BLaER1 treated with 17β-estradiol and CSF1 and Interleukin-3, amounts not matched to agents 10 nM and 100 nM (cell line): Measurements from ENCODE around the gene GNAZ.
A peak's percentile ranks its signal among the peaks of the same experiment; 100 is the strongest.

Source experiments
- H3K27ac ChIP-seq, 11 experiments: shearing (Covaris generic); formaldehyde crosslinking; 2 replicates each; pipeline ENCODE4 v1.8.1; 2022
- H3K27me3 ChIP-seq, 11 experiments: shearing (Covaris generic); formaldehyde crosslinking; 2 replicates each; pipeline ENCODE4 v1.8.1; 2022
- H3K36me3 ChIP-seq, 11 experiments: shearing (Covaris generic); formaldehyde crosslinking; 2 replicates each; pipeline ENCODE4 v1.8.1; 2022
- H3K4me1 ChIP-seq, 10 experiments: shearing (Covaris generic); formaldehyde crosslinking; 2 replicates each; pipeline ENCODE4 v1.8.1; 2022
- H3K4me2 ChIP-seq, 11 experiments: shearing (Covaris generic); formaldehyde crosslinking; 2 replicates each; pipeline ENCODE4 v1.8.1; 2022
- H3K4me3 ChIP-seq, 10 experiments: shearing (Covaris generic); formaldehyde crosslinking; 2 replicates each; pipeline ENCODE4 v1.8.1; 2022
- H3K9ac ChIP-seq, 11 experiments: shearing (Covaris generic); formaldehyde crosslinking; 2 replicates each; pipeline ENCODE4 v1.8.1; 2022
- H3K9me3 ChIP-seq, 11 experiments: shearing (Covaris generic); formaldehyde crosslinking; replicated peaks in 1 of 11; 2 replicates each; pipeline ENCODE4 v1.8.1; 2022
- H4K20me1 ChIP-seq, 11 experiments: shearing (Covaris generic); formaldehyde crosslinking; 2 replicates each; pipeline ENCODE4 v1.8.1; 2022
- Cebpa-rat ChIP-seq, 11 experiments: shearing (Covaris generic); IDR thresholded peaks; 2 replicates each; pipeline ENCODE4 v1.8.1; 2022

The GNAZ gene

DNA sequence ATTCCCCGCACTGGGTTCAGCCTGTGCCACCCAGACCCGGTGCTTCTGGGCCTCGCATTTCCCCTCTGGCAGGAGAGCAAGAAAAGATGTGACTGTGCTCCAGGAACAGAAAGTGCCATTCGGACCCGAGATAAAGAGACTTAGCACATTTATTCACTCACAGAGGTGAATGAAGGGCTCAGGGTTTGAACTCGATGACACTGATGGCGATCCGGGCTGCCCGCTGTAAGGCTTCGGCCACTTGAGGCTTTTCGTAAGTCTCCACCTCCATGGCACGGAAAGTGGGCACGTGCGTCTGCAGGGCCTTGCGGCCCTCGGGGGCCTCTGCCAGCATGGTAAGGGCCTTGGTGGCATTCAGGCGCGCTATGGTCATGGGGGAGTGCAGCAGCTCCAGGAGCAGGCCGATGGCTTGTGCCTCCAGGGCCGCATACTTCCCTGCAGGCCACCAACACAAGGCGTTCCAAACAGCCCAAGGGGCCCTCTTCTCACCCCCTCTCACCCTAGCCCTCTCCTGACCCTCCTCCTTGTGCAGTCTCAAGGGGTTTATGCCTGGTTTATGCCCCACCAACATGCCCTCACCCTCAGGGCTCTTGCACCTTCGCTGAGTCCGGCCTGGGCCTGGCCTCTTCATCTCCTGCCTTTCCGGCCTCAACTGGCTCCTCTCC lies 10.9 kb upstream of the GNAZ start:
- H3K4me2 ChIP-seq: peak overlapping the region in 9 of 11 experiments; percentile 39 to 84 (median 69); a peak in 18 of 22 replicates
- no peaks in the 10 kb centered on the region for H3K36me3 ChIP-seq
- no peaks in the 10 kb centered on the region for H4K20me1 ChIP-seq
- TF ChIP-seq Cebpa-rat (IDR thresholded peaks at IDR 0.05): no peak
- no peak overlapping the region for H3K4me3 ChIP-seq
- H3K27ac ChIP-seq: no peak overlapping the region
- peaks cover 19 to 25% (median 22%) of the 10 kb centered on the region in 11 experiments for H3K9me3 ChIP-seq
- H3K9ac ChIP-seq: no peak overlapping the region
- peaks cover 0 to 61% (median 33%) of the 10 kb centered on the region in 10 experiments; a peak in 17 of 20 replicates for H3K4me1 ChIP-seq
- no peaks in the 10 kb centered on the region for H3K27me3 ChIP-seq

DNA sequence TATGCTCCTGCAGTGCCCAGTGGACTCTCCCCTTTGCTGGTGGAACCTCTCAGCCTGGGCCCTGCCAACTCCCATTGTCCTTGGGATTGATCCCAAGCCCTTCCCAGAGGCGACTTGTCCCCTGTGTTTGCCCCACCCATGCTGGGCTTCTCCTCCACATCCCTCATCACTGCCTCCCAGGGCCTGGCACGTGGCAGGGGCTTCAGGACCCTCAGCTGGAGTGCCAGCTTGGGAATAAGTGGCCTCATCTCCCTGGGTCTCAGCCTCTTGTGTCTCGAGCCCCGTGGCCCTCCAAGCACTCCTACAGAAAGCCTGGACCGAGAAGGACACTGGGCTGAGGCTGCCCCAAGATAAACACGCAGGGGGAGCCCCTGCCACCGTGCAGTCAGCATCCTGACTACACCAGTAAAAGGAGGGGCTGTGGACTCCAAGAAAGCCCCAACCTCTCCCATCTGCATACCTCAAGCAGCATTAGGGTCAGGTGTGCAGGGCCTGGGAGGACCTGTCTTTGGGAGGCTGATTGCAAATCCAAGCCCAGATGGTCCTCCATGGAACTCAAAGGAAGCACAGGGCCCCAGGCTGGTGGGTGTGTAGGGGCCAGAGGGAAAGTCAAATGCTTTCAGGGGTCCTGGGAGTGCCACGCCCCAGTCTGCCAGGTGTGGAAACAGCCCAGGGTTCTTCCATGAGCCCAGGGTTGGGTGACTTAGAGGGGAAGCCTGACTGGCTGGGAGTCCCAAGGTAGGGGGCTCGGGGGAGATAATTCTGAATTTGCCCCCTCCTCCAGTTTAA lies 9.5 kb upstream of the GNAZ start:
- H3K9ac ChIP-seq: no peak overlapping the region
- H3K4me2 ChIP-seq: no peak overlapping the region
- TF ChIP-seq Cebpa-rat (IDR thresholded peaks at IDR 0.05): no peak
- no peak overlapping the region for H3K27ac ChIP-seq
- H3K36me3 ChIP-seq: no peaks in the 10 kb centered on the region
- H3K9me3 ChIP-seq: peaks cover 15 to 20% (median 18%) of the 10 kb centered on the region in 11 experiments
- H3K4me3 ChIP-seq: no peak overlapping the region
- no peaks in the 10 kb centered on the region; a peak in 1 of 22 replicates for H4K20me1 ChIP-seq
- no peaks in the 10 kb centered on the region for H3K27me3 ChIP-seq
- H3K4me1 ChIP-seq: peaks cover 0 to 67% (median 41%) of the 10 kb centered on the region in 10 experiments; a peak in 17 of 20 replicates

GRCh38 chr22:23061471-23062280 lies 8.6 kb upstream of the GNAZ start:
- Histone ChIP-seq H3K4me2 (peak overlapping the region in 5 of 11 experiments; percentile 1 to 34 (median 25); a peak in 6 of 22 replicates), H3K4me3 (no peak overlapping the region), H3K9ac (no peak overlapping the region), H3K9me3 (peaks cover 8 to 12% (median 10%) of the 10 kb centered on the region in 11 experiments; a peak in 21 of 22 replicates), H4K20me1 (no peaks in the 10 kb centered on the region; a peak in 1 of 22 replicates), H3K36me3 (no peaks in the 10 kb centered on the region), H3K4me1 (peaks cover 7 to 76% (median 49%) of the 10 kb centered on the region in 10 experiments; a peak in 19 of 20 replicates), H3K27ac (no peak overlapping the region), H3K27me3 (no peaks in the 10 kb centered on the region)
- no peak for TF ChIP-seq Cebpa-rat (IDR thresholded peaks at IDR 0.05)

GRCh38 chr22:23062616-23063538 lies 7.4 kb upstream of the GNAZ start:
- Histone ChIP-seq H3K4me3 (no peak overlapping the region), H3K9me3 (no peaks in the 10 kb centered on the region), H3K27ac (no peak overlapping the region), H3K4me2 (peak overlapping the region in 4 of 11 experiments; percentile 34 to 93 (median 84); a peak in 2 of 22 replicates), H3K4me1 (peaks cover 11 to 83% (median 61%) of the 10 kb centered on the region in 10 experiments), H4K20me1 (no peaks in the 10 kb centered on the region; a peak in 2 of 22 replicates), H3K27me3 (no peaks in the 10 kb centered on the region), H3K9ac (no peak overlapping the region), H3K36me3 (no peaks in the 10 kb centered on the region)
- TF ChIP-seq Cebpa-rat (IDR thresholded peaks at IDR 0.05): no peak

GRCh38 chr22:23063539-23064380 lies 6.6 kb upstream of the GNAZ start:
- no peak for TF ChIP-seq Cebpa-rat (IDR thresholded peaks at IDR 0.05)
- H3K4me3 ChIP-seq: no peak overlapping the region
- H3K4me1 ChIP-seq: peaks cover 11 to 83% (median 62%) of the 10 kb centered on the region in 10 experiments
- no peaks in the 10 kb centered on the region for H3K36me3 ChIP-seq
- peak overlapping the region in 8 of 11 experiments; percentile 32 to 93 (median 84); a peak in 15 of 22 replicates for H3K4me2 ChIP-seq
- no peak overlapping the region for H3K9ac ChIP-seq
- no peaks in the 10 kb centered on the region; a peak in 3 of 22 replicates for H4K20me1 ChIP-seq
- H3K27ac ChIP-seq: no peak overlapping the region
- H3K9me3 ChIP-seq: no peaks in the 10 kb centered on the region
- no peaks in the 10 kb centered on the region for H3K27me3 ChIP-seq

DNA sequence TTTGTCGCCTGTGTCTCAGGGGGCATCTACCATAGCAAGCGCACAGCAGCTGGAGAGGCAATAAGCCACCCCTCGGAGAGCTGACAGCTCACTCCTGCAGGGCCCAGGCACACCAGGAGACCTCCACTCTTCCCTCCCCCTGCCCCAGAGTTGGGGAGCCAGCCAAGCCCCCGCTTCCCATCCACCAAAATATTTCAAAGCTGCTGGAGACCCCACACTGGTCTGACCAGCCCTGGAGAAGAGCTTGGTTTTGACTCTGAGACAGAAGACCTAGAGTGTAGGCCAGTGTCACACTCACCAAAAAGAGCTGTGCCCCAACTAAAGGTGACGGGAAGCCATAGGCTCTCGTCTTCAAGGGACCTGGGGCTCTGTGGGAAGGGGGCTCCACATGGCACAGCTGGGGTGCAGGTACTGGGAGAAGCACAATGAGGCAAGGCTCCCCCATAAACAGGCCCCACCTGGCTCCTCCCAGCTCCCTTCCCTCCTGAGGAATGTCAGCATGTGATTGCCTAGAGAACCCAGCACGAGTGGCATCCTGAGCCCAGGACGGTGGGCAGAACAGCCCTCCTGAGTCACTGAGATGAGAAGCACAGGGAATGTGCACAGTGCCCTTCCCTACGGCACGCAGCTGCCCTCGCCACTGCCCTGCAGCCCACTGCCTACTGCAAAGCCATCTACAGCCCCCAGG lies 5.8 kb upstream of the GNAZ start:
- Histone ChIP-seq H3K27me3 (0 out of 22 replicates have a peak, but pooled peaks cover 0 to 6% (median 0%) of the 10 kb centered on the region in 11 experiments), H3K4me3 (no peak overlapping the region), H3K27ac (no peak overlapping the region), H3K9me3 (no peaks in the 10 kb centered on the region), H4K20me1 (no peaks in the 10 kb centered on the region; a peak in 3 of 22 replicates), H3K4me2 (peak overlapping the region in 9 of 11 experiments; percentile 9 to 93 (median 78); a peak in 16 of 22 replicates), H3K4me1 (peaks cover 14 to 83% (median 60%) of the 10 kb centered on the region in 10 experiments), H3K36me3 (no peaks in the 10 kb centered on the region), H3K9ac (no peak overlapping the region; a peak in 1 of 22 replicates)
- no peak for TF ChIP-seq Cebpa-rat (IDR thresholded peaks at IDR 0.05)

DNA sequence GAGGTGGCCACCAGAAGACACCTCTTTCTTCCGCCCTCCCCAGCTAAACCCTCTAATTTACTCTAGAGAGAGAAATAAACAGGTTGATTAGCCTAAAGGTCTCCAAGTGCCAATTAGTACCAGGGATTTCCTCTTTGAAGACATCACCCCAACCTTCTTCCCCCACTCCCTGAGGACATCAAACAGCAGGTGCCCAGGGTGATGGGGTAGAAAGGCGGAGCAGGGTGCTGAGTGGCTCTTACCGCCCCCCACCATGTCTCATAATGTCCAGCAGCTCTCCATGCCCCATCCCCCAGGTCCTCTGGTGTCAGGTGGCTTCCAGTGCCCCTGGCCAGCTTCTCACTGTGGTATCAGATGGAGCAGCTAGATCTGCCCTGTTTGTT lies 5.3 kb upstream of the GNAZ start:
- H3K27ac ChIP-seq: no peak overlapping the region
- H3K27me3 ChIP-seq: 0 out of 22 replicates have a peak, but pooled peaks cover 0 to 6% (median 0%) of the 10 kb centered on the region in 11 experiments
- peak overlapping the region in 9 of 11 experiments; percentile 9 to 93 (median 78); a peak in 15 of 22 replicates for H3K4me2 ChIP-seq
- H3K4me3 ChIP-seq: no peak overlapping the region
- H3K36me3 ChIP-seq: no peaks in the 10 kb centered on the region
- H3K4me1 ChIP-seq: peaks cover 16 to 82% (median 61%) of the 10 kb centered on the region in 10 experiments
- H4K20me1 ChIP-seq: no peaks in the 10 kb centered on the region; a peak in 3 of 22 replicates
- H3K9me3 ChIP-seq: no peaks in the 10 kb centered on the region
- no peak for TF ChIP-seq Cebpa-rat (IDR thresholded peaks at IDR 0.05)
- H3K9ac ChIP-seq: no peak overlapping the region
